HG03139 (cell line): Measurements from ENCODE around the gene L3MBTL4.
"Not testable (repeated sequence)": the region's sequence is repeated elsewhere in the genome, so short reads cannot be mapped to it uniquely, and the experiment has no call there.

Experiments used
- ATAC-seq: cut with Tn5 transposase; IDR thresholded peaks from one replicate; pipeline ENCODE4 v1.9.1; 2021; ENCODE audit not compliant: unreplicated experiment

The L3MBTL4 gene

GRCh38 chr18:6052449-6052913 lies 362.2 kb downstream of the L3MBTL4 start:
- no peak for ATAC-seq

- ATAC-seq, result not testable (repeated sequence)
These were observed 367.1 kb downstream of the L3MBTL4 start for GRCh38 chr18:6047596-6047995.

GRCh38 chr18:6044773-6045172 lies 369.9 kb downstream of the L3MBTL4 start:
- ATAC-seq, result no peak

DNA sequence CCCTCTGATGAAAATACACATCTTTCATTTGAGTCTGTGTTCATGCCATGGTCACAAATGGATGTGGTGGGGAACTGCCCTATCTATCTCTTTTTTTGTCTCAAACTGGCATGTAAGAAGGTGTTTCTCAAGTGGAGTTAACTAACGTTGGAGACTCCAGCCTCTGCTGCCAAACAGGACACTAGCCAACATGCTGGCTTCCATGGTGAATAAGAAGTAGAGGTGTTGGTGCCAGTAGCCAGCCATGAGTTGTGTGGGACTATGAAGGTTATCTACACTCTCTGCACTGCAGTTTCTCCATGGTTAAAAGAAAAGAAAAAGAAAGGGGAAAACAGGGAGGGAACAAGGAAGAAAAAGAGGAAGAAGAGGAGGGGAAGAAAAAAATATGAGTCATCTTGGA lies 370.4 kb downstream of the L3MBTL4 start:
- no peak for ATAC-seq

- no peak for ATAC-seq
These were observed 375.7 kb downstream of the L3MBTL4 start for GRCh38 chr18:6039055-6039454.

DNA sequence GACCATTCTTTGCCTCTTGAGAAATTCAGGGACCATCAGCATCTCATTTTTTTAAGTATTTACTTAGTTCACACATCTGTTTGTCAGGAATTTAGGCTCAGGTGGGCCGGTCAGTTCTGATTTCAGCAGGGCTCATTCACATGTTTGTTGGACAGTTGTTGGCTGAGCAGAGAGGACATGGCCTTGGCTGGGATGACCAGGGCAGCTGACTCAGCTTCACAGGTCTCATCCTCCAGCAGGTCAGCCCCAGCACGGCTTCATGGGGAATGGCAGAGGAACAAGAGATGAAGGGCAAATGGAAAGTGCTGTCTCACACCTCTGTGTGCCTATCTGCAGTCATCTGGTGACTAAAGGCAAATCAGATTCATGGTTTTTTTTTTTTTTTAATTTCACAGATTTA lies 383.3 kb downstream of the L3MBTL4 start:
- no peak for ATAC-seq

DNA sequence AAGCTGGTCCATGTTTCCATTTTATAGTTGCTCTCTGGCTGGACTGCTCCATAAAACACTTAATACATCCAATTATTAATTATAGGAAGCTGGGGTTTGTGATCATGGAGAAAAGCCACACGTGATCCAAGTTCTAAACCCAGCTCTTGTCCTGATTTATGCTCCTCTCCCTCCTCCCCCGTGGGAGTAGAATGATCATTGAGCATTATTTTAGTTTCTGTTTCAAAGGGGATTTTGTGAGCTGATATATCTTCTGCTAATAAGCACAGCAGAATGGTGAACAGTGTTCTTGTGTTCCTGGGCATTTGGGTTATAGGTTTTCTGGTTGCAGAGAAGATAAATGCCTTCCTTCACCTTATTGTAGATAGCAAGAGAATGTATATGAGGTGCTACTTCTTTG lies 383.7 kb downstream of the L3MBTL4 start:
- no peak for ATAC-seq

- no peak for ATAC-seq
These were observed 389.9 kb downstream of the L3MBTL4 start for GRCh38 chr18:6024745-6025248.

DNA sequence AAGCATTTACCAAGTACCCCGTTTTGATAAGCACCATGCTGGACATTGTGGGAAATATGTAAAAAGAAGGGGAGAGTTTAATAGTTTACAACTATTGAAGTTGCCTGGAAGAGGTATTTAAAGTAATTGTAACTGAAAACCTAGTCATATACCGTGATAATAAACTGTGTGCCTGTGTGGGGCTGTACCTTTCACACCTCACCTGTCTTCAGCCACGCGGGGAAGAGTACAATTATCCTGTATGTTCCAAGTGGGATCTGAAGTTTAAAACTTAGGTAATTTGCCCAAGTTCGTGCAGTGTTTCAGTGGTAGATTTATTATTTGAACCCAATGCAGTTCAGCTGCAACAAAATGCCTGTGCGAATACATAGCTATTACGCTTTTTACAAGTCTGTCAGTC lies 391.2 kb downstream of the L3MBTL4 start:
- ATAC-seq, result no peak

GRCh38 chr18:6022845-6023244 lies 391.9 kb downstream of the L3MBTL4 start:
- no peak for ATAC-seq

DNA sequence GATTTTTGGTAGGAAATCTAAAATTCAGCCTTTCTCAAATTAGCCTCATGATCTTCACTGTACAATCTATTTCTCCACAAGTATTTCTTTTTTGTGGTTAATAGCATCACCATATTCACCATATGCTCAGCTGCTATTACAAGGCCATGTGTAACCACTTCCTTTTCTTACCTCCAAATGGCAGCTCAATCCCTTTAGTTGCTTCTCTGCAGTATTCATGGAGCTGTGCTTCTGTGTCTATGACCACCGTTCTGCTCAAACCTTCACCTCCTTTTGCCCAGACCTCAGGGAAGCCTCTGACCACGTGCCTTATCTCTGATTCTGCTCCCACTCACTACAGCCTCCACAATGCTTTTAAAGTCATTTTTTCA lies 392.7 kb downstream of the L3MBTL4 start:
- ATAC-seq, result no peak

DNA sequence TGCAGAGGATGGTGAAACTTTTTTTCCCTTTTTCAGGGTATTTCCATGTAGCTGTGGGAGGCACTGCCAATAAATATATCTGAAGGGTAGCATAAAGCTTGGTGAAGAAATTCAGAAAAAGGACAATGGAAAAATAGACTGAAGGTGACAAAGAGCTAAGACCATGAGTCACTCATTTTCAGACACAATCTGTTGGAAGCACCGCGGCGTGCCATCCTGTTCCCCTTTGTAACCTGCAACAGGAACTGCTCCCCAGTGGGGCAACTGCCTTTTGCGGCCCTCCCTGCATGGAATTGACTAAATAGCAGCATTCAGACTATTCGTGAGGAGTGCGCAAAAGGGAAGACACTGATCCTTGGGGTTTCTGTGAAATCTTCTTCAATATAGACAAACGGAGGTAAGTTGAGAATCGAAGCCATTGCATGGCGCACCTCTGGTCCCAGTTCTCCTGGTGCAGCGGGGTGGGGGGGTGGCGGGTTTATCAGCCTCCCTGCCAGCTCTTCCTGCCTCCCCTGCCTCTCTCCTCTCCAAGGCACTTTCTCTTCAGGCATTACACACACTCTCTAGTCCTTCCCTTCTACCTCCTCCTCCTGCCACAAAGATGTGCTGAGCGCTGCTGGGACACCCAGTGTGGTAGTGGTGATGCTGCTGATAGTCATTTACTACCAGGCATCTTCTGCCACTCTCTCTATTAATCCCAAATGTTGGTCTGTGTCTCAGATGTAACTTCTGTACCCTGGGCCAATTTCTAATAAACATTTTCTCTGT lies 393.2 kb downstream of the L3MBTL4 start:
- no peak for ATAC-seq

DNA sequence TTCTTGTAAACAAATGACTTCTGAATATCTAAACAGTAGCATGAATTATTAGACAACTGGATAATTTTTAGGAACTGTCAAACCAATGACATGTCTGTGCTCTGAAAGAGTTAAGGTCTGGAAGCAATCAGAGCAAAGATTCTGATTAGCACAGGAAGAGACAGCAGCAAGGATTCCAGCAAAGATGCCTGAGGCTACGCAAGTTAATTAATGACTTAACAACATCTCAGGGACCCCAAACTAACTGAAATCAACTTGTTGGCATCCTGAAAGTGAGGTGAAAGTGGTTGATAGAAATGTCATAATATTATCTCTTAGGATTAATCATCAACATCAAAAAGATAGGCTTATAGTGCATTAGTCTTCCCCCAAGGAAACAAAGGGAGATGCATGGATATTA lies 396.0 kb downstream of the L3MBTL4 start:
- ATAC-seq, result no peak

GRCh38 chr18:6017171-6017570 lies 397.5 kb downstream of the L3MBTL4 start:
- no peak for ATAC-seq

DNA sequence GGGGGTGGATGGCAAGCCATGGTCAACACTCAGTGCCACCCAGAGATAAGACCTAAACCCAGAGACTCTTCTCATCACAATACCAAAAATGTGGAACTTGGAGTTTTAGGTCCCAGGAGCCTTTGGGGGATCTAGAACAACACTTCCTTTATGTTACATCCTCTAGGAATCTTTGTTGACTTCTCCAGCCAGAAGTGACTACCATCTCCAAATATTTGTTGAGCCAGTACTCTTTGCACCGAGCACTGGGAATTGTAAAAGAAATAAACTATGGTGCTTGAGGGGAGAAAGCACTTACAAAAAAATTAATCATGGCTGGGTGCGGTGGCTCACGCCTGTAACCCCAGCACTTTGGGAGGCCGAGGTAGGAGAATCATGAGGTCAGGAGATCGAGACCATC lies 399.3 kb downstream of the L3MBTL4 start:
- no peak for ATAC-seq

DNA sequence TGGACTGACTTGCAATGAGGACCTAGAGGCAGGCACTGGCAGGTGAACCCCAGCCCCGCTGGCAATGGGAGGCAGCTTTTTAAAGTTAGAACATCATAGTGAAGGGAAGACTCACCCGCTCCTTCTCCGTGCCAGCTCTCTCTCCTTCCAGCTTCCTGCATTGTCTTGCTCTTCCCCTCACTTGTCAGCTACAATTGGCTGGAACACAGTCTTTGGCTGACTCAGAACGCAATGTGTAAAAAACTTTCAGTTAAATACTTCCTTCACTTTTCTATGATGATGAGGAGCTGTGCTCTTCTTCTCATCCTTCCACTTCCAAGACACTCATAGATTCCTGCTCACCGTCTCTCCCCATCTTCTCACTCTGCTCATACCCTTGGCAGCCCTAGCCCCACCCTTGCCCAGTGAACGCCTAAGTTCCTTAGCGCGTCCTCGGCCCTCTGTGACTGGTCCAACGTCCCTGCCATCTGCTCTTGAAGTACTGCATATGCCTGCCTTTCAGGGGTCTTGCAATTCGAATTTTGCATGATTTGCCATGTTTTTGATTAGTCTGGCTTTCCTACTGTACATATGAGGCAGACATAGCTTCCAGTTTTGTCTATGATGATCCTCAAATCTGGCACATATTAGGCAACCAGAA lies 401.4 kb downstream of the L3MBTL4 start:
- ATAC-seq, result no peak

- ATAC-seq, result no peak
These were observed 403.8 kb downstream of the L3MBTL4 start for GRCh38 chr18:6010921-6011320.

- ATAC-seq, result no peak
These were observed 404.4 kb downstream of the L3MBTL4 start for GRCh38 chr18:6010284-6010683.

DNA sequence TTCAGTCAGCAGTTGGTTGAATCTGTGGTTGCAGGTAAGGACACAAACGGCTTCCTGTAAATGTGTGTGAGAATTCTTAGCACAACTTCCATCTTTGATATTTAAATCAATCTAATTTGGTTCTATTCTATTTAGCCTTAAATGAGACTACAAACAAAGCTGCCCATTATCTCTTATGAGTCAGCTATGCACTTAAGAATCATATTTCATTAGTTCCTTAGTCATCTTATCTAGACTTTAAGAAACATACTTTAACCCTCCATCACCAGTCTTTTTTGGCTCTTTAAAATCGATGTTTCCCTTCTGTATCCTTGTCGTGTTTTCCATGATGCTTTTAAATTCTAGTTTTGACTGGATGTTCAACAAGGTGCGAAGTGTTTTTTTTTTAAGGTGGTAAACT lies 405.0 kb downstream of the L3MBTL4 start:
- ATAC-seq, result no peak

- peak; percentile 91 for ATAC-seq
These were observed 410.0 kb downstream of the L3MBTL4 start for GRCh38 chr18:6004683-6005082.

GRCh38 chr18:6004119-6004518 lies 410.6 kb downstream of the L3MBTL4 start:
- peak; percentile 68 for ATAC-seq

DNA sequence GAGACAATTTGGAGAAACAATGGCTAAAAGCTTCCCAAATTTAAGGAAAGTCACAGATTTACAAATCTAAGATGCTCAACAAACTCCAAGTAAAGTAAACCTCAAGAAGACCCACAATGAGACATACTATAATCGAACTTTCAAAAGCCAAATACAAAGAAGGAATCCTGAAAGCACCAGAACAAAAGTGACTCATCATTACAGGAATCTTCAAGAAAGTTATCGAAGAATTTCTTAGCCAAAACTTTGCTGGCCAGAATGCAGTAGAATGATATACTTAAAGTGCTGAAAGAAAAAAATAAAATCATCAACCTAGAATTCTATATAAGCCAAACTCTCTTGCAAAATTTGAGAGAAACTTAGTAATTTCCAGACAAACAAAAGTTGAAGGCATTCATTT lies 412.8 kb downstream of the L3MBTL4 start:
- ATAC-seq, result no peak
